Putamen (tissue), 1 donor: ENCODE measurements around the gene TGFBR3L.
"Not testable (repeated sequence)": the region's sequence is repeated elsewhere in the genome, so short reads cannot be mapped to it uniquely, and the experiment has no call there.

ENCODE experiments used
- DNase-seq: peaks from one replicate; pipeline ENCODE4 v3.0.0-alpha.2; 2016; ENCODE audit warnings: low spot score

Gene TGFBR3L

DNA sequence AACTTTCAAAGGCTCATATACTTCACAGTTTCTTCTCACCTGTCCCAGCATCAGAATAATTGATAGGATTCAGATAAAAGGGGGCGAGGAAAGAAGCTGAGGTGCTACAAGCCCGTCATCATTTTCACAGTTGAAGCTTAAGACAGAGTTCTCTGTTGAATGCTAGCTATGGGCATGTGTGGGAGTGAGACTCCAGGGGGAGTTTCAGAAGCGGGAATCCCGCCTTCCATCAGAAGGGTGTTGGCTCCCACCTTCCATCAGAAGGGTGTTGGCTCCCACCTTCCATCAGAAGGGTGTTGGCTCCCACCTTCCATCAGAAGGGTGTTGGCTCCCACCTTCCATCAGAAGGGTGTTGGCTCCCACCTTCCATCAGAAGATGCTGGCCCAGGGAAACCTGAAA is 46.5 kb downstream of the TGFBR3L start:
- DNase-seq = not testable (repeated sequence)

- DNase-seq = no peak
Observed at GRCh38 chr19:7961920-7962626, 47.4 kb downstream of the TGFBR3L start.

DNA sequence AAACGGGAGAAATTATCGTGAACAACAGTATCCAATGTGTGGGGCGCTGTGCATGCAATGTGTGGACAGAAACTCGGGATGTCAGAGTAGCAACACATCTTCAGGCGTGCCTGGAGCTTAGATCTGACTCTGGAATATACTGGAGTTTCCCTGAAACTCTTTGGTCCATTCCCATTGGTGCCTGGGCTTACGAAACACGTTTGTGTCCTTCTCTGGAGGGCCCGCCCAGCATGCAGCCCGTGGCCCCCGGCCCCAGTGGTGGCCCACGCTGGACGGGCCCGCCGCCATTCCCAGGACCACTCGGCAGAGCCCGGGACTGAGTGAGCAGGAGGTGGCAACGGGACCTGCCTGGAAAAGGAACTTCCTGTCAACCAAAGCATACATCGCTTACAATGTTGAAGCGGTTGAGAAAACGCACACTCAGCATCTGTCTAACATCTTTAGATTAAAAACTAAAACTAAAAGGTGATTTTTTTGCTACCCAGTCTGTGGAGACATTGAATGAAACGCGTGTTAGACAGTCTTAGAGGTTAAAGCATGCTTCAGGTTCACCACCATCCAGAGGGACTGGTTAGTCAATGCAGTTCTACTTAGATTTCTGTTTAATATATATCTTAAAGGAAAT is 48.1 kb downstream of the TGFBR3L start:
- no peak for DNase-seq

DNA sequence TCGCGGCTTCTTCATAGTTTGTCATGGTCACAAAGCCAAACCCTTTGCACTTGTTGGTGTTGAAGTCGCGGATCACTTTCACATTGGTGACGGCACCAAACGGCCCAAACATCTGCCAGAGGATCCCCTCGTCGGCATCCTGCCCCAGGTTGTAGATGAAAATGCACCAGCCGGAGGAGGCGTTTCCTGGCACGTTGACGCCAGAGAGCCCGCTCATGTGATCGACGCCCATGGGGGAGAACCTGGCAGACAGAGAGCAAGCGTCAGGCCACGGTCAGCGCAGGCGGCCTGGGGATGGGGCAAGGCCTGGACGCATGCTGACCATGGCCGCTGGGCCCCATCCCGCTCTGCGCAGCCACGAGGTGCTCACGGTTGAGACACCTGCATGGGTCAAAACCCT is 48.9 kb downstream of the TGFBR3L start:
- DNase-seq = no peak

DNA sequence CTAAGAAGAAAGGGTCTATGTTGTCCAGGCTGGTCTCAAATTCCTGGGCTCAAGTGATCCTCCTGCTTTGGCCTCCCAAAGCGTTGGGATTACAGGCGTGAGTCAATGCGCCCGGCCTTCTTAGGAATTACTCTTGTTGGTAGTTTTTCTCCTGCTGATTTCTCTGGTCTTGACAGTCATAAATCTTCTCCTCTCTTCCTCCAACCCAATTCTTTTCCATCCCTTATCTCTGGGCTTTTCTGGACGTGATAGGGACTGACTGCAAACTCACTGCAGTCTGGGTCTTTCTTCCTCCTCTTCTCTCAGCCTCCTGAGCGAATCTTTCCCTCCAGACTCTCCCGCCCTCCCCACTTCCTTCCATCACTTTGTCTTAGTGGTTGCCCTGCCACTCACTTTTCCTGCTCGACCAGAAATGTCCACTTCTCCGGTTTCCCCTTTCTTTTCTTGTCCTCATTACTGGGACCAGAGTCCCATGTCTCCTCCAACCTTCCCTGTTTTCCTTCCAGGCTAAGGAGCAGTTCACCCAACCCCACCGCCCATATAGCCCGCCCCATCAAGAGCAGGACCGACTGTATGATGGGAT is 50.7 kb downstream of the TGFBR3L start:
- no peak for DNase-seq

GRCh38 chr19:7965921-7966665 is 51.5 kb downstream of the TGFBR3L start:
- no peak for DNase-seq

DNA sequence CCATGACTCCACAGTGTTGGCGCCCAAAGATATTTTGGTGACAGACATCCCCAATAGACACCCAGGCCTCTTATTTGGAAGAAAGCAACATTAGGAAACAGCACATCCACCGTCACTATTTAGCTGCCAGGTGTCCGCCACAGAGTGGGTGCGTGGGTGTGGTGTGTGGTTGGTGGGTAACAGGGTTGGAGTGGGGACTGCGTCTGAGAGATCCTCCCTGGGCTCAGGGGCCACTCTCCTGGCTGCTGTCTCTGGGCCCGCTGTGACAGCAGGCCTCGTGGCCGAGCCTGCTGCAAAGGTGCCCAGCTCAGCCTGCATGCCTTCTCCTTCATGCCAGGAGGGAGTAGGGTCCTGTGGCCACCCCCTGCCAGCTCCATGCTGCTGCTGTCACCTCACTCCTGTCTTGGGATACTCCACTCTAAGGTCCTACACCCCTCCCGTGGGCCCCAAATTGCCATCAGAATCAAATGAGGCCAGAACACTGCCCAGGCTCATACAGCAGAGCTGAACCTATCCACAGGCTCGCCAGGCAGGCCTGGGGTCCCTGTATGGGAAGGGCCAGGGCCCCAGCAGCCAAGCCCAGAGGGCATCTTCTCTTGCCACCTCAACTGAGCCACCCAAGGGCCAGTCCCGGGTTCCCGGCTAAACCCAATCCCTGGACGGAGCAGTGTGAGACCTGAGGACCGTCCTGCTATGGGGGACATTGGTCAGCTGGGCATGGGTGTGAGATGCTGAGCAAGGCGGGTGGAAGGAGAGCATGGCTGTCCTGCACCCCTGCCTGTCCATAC is 53.6 kb downstream of the TGFBR3L start:
- DNase-seq = no peak
